ENCODE data around the gene PTPRK. TPM values are rescaled to one million over a fixed set of nuclear protein-coding genes. Genes with fewer than 3 reads are reported as not detected.

The PTPRK gene
- total and polyA plus RNA-seq, 2 of the 13 experiments (the other 11 are each of a cell fraction or from before 2014, with no cell fraction given) = 43.6 to 98.3 TPM

- TF ChIP-seq HNF4G (IDR thresholded peaks at IDR 0.05; ENCODE audit: borderline replicate concordance, low read depth, low read length) = peak; percentile 51; the same call in 1 of the 2 replicates
- no peak; the same call in 1 of the 2 replicates for TF ChIP-seq HNF4G (CRISPR knock-in tag; IDR thresholded peaks at IDR 0.05; ENCODE audit: borderline replicate concordance, low read depth)
- peak; percentile 90 for TF ChIP-seq RBM22 (optimal IDR thresholded peaks at IDR 0.05; ENCODE audit: low read length)
- TF ChIP-seq ZNF569 (CRISPR knock-in tag; IDR thresholded peaks at IDR 0.05; ENCODE audit: borderline replicate concordance) = no peak
- TF ChIP-seq, protein P1, sequence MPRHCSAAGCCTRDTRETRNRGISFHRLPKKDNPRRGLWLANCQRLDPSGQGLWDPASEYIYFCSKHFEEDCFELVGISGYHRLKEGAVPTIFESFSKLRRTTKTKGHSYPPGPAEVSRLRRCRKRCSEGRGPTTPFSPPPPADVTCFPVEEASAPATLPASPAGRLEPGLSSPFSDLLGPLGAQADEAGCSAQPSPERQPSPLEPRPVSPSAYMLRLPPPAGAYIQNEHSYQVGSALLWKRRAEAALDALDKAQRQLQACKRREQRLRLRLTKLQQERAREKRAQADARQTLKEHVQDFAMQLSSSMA (CRISPR knock-in tag; IDR thresholded peaks at IDR 0.05) = no peak
- 0 out of 2 replicates have a peak, but pooled peaks have one; percentile 18 for TF ChIP-seq POGK (CRISPR knock-in tag; conservative IDR thresholded peaks at IDR 0.05)
- TF ChIP-seq NFAT5 (CRISPR knock-in tag; IDR thresholded peaks at IDR 0.05) = no peak
- 0 out of 2 replicates have a peak, but pooled peaks have one; percentile 74 for TF ChIP-seq THYN1 (CRISPR knock-in tag; IDR thresholded peaks at IDR 0.05; ENCODE audit: borderline replicate concordance, low read depth)
- TF ChIP-seq, protein P2, sequence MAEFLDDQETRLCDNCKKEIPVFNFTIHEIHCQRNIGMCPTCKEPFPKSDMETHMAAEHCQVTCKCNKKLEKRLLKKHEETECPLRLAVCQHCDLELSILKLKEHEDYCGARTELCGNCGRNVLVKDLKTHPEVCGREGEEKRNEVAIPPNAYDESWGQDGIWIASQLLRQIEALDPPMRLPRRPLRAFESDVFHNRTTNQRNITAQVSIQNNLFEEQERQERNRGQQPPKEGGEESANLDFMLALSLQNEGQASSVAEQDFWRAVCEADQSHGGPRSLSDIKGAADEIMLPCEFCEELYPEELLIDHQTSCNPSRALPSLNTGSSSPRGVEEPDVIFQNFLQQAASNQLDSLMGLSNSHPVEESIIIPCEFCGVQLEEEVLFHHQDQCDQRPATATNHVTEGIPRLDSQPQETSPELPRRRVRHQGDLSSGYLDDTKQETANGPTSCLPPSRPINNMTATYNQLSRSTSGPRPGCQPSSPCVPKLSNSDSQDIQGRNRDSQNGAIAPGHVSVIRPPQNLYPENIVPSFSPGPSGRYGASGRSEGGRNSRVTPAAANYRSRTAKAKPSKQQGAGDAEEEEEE (CRISPR knock-in tag; IDR thresholded peaks at IDR 0.05; ENCODE audit: borderline replicate concordance) = no peak
- no peak for TF ChIP-seq ZNF446 (CRISPR knock-in tag; IDR thresholded peaks at IDR 0.05)
- TF ChIP-seq, protein P3, sequence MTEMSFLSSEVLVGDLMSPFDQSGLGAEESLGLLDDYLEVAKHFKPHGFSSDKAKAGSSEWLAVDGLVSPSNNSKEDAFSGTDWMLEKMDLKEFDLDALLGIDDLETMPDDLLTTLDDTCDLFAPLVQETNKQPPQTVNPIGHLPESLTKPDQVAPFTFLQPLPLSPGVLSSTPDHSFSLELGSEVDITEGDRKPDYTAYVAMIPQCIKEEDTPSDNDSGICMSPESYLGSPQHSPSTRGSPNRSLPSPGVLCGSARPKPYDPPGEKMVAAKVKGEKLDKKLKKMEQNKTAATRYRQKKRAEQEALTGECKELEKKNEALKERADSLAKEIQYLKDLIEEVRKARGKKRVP (CRISPR knock-in tag; IDR thresholded peaks at IDR 0.05) = no peak
- TF ChIP-seq FOSL1 (CRISPR knock-in tag; IDR thresholded peaks at IDR 0.05; ENCODE audit: borderline replicate concordance) = no peak
These were observed 24.7 kb downstream of the PTPRK start (continued) for GRCh38 chr6:128495536-128496333.

All from HepG2 (cell line).